Islet of Langerhans (tissue), 1 donor: ENCODE measurements around the gene TSSC4.

Experiments
- FAIRE-seq: peaks from one replicate; lab custom pipeline; 2011; peaks lifted over from hg19 to GRCh38; lab: Jason Lieb, UNC

TSSC4 gene

DNA sequence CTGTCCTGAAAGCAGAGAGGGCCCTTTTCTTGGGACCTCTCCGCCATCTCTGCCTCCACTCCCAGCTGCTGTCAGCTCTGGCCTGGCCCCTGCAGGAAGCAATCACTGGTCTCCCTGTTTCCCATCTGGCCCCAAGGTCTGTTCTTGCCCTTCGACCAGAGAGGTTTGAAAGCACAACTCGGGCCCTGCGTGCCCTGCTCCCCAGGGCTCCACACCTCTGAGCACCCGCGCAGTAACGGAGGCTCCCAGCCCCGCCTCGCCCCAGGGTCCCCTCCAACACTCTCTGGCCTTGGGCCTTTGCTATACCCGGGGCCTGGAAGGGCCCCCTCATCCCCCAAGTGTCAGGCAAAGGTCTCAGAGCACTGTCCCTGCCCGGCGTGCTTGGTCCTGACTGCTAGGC, 31.2 kb upstream of the TSSC4 start:
- FAIRE-seq = no peak

DNA sequence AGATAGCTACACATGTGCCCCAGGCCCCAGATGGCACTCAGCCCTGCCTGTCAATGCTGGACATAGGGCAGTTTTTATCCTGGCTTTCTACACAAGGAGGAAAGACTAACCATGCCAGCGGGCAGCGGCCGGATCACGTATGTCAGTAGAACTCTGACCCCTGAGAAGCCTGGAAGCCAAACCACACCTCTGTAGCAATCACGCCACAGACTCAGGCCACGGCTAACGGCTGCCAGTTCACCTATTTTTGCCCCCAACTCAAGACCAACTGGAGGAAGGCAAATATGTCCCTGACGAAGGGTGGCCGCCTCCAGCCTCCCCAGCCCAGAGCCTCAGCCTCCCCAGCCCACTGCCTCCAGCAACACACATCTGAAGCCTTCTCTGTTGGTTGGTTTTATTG, 30.7 kb upstream of the TSSC4 start:
- no peak for FAIRE-seq

DNA sequence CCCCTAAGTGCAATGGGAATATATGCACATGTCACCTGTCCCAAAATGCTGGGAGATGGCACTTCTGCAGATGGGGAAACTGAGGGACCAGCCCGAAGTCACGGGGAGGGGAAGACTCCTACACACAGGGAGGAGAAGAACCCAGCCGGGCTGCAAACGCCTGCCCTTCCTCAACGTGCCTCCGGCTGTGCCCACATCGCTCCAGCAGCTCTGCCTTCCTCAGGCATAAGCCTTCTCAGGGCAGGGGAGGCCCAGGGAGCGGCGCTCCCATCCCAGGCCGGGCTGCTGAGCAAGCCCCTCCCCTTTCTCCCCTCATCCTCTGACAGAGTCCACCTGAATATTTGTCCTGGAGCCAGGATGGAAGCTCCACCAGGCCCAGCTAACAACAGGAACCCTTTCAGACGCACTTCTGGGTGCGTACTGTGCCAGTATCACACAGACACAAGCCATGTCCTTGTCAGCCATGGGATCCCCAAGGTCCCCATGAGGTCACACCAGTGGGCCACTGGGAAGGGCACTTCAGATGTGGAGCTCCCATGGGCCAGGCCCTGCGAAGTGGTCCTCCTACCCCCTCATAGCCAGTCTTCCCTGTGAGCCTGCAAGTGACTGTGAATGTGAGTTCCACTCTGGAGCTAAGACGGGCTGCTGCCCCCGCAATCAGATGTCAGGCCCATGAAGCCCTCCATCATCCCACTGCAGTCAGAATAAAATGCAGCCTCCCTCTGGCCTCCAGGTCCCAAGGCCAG, 25.9 kb upstream of the TSSC4 start:
- no peak for FAIRE-seq

DNA sequence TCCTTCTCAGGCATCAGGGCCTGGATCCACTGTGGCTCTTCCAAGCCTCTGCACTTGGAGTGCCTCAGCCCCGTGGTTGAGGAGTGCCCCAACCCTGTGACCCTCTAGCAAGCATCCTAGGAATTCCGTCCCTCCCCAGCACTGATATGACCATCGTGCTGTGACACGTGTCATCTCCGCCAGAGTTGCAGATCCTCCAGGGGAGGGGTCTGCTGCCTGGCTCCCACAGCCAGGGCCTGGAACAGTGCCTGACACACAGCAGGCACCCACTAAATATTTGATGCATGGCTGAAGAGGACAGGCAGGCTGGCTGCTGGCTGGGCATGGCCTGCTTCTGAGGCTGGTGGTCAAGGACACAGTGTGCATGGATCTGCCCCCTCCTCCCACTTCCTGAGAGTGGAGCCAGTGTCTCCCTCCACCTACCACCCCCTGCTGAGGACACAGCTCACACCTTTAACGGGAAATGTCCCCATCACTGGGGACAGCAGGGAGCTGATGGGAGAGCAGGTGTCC, 25.2 kb upstream of the TSSC4 start:
- no peak for FAIRE-seq

DNA sequence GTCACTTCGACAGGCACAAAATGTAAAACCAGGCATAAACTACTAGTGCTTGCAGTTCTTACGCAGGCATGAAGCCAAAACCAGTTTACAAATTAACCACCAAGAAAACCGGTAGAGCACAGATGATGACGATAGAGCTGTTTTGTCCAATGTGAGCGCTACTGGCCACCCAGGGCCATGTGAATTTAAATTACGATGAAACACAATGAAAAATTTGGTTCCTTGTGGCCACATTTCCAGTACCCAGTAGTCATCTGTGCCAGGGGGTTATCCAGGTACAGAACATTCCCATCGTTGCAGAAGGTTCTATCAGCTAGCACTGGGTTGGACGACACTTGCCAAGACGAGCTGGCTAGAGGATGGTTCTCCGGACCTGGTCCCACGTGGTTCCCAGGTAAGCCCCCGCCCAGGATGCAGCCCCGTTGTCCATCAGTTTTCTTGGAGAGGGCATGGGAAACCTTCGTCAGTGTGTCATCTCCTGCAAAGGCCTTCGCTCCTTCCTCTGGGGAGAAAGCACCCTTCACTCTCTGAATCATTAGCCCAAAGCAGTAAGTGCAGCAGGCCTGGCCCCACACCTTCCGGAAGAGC, 24.5 kb upstream of the TSSC4 start:
- peak; percentile 86 for FAIRE-seq

DNA sequence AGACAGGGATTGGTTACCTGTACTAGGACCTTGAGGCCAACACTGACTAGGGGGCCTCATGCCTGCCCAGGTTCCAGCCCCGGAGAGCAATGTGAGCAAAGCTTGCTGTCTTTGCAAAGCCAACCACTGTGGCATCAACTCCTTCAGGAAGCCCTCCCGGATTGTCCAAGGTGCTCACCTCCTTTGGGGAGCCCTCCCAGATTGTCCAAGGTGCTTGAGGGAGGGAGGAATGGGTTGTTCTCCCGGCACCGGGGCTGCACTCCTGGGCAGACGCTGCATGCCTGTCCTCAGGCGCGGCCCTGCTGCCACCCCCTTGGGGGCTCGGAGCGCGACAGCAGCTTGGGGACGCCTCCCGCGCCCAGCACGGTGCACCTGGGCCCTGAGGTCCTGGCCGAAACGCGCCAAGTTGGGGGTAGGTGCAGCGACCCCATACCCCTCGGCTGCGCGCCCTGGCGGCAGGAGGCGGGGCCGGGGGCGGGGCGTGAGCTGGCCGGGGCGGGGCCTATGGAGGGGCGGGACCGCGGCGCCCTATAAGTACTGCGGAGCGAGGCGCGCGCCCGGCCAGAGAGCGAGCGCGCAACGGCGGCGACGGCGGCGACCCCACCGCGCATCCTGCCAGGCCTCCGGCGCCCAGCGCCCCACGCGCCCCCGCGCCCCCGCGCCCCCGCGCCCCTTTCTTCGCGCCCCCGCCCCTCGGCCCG, 23.6 kb upstream of the TSSC4 start, which contains the start of gene CD81:
Gene CD81 (plus strand): TSS at position 560 of the 701 bp plus-strand sequence. CDS start 240 bp downstream, outside the sequence.
- no peak for FAIRE-seq

DNA sequence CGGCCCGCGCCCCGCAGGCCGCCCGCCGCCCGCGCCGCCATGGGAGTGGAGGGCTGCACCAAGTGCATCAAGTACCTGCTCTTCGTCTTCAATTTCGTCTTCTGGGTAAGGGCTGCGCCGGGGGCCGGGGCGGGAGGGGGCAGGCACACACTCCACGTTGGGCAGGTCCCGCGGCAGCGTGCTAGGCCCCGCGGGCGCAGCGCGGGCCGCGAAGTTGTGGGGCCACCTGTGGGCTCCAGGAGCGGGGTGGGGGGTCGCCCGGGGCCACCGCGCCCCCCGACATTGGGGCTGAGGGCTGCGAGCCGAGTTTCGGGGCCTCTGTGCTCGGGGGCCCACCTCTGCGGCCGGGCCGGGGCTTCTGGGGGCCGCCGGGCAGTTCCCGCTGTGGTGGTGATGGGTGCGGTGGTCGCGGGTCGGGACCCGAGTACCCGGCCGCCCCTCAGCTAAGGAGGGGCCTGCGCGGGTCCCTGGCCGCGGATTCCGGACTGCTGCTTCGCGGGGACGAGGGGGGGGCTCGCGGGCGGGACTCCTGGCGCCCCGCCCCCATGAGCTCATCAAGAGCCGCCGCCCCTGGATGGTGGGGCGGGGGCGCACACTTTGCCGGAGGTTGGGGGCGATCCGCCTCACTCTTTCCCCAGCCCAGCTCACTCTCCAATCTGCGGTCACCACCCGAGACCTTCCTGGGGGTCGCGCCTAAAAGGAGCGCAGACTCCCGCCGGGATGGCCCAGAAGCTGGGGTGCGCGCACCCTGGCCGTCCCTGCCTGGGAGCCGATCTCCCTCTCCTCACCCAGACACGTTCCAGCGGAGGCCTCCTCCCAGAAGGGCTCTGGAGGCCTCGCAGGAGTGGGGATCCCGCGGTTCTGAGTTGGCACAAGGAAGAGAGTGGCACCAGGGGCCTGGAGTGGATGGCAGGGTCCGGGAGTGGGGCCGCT, 22.8 kb upstream of the TSSC4 start:
- FAIRE-seq = no peak

DNA sequence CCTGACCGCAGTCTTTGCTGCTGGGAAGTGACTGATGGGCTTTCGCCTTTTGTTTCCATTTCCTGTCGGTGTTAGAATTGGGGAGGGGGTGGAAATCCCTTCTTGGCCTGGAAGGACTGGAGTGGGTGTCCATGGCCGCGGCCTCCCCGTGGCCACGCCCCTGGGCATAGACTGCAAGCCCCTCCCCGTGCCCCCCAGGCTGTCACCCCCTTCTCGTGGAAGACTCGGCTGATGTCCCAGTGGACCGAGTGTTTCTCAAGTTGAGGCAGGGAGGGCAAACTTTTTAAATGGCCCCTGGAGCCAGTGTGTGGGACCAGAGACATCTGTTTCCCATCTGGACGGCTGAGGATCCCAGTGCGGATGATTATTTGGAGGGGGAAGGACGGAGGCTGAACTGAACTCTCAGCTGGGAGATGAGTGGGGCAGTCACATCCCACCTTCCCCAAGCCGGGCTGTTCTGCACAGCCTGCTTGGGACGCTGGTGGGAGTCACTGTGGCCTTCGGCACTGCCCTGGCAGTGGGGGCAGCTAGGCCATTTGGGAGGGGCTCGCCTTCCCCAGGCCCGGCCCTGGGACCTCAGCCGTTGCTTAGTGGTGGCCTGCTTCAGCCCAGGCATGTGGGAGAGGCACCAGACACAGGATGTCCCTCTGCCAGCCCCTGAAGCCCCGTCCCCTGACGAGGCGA, 21.9 kb upstream of the TSSC4 start:
- FAIRE-seq = no peak

DNA sequence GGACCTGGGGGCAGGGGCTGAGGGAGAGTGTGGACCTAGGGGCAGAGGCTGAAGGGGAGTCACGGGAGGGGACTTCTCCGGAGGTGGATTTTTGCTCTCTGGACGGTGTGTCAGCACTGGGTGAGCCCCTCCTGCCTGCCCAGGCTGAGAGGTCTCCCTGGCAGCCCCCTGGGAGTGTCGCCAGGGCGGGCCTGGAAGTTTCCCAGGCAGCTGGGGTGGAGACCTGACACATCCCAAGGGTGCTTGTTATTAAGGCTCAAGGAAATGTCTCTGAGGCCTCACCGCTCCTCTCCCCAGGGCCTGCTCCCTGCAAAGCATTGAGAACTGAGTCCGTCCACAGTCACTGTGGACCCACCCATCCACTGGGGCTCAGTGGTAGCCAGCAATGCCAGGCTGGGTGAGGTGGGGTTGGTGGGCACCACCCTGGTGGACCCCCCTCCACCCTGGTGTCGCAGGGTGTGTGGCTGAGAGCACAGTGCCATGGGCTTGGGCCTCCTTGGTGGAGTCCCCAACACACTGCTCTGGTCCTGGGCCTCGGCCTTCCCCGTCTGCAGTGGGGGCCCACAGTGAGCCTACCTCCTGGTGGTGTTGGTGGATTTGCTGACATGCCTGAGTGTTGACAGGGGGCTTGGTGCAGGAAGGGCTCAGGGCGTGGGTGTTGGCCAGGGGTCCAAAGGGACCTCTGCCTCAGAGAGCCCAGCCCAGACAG, 20.9 kb upstream of the TSSC4 start:
- FAIRE-seq = no peak

DNA sequence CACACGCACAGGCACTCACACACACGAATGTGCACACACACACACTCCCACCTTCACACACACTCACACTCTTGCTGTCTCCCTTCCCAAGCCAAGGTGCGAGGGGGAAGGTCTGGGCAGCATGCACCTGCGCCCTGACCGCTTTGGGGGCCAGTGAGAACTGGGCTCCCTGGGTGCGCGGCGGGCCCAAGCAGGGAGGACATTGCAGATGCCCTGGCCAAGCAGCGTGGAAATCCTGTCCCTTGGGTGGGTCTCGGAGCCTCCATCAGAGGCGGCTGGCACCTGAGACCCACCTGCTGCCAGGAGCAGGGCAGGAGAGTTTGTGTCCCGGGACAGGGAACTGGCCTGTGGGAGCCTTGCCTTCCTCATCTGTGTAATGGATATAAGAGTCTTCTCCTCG, 20.2 kb upstream of the TSSC4 start:
- FAIRE-seq = no peak

DNA sequence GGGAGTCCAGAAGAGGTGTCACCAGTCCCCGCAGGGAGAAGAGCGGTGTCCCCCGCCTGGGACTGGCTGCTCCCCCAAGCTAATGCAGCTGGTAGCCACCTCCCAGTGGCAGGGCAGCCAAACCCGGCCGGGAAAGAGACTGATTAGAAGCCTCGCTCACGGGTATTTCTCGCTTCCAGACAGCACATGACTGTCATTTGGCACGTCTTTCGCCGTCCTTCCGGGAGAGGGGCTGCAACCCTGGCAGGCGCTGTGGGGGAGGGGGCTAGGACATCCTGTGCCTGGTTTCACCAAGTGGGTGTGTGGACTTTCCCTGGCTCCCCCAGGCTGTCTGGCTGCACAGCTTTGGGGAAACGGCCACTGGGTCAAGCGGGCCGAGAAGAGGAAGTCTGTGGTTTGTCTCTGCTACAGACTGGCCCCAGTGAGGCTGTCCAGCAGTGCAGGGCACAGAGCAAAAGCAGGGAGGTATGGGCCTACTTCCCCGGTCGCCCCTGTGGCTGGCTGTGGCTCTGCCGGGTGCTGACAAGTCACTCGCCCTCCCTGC, 19.7 kb upstream of the TSSC4 start:
- no peak for FAIRE-seq

DNA sequence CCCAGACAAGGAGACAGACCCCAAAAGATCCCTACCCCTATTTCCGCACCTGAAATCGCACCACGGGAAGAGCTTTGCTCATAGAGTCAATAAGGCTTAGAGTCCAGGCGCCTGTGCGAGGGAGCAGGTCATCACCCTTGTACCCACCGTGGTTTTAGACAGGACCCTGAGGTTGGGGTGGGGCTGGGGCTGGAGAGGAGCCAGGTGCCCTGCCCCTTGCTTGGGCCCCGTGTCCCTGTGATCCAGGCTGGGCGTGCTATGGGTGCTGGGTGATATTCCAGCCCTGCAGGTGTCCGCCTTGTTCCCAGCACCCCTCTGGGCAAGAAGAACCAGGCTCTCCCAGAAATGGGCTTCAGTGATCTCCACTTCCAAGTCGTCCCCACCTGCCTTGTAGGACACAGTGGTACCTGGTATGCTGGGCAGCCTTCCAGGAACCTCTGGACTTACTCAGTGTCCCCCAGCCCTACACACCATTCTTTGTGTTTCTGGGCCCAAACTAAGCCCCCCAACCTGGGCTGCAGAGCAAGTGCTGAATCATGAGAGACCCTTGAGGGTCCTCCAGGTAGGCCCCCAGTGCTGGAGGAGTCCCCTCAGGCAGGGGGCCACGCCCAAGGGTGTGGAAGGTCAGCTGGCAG, 18.9 kb upstream of the TSSC4 start:
- FAIRE-seq = no peak

DNA sequence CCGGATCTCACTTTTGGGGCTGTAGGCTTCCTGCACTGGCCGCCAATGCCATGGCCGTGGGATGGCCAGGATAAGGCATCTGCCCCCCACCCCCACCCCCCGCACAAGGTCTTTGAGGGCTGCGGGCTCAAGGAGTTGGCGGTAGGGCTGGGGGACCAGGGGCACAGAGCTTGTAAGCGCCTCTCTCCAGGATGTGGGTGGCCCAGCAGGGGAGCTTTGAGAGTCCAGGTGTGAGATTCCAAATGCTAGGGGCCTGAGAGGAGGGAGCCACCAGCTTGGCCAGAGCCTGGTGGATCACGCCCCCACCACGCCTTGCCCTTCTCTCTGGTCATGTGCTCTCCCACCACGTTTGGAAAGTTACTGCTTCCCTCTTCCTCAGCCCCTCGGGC, 18.4 kb upstream of the TSSC4 start:
- no peak for FAIRE-seq

DNA sequence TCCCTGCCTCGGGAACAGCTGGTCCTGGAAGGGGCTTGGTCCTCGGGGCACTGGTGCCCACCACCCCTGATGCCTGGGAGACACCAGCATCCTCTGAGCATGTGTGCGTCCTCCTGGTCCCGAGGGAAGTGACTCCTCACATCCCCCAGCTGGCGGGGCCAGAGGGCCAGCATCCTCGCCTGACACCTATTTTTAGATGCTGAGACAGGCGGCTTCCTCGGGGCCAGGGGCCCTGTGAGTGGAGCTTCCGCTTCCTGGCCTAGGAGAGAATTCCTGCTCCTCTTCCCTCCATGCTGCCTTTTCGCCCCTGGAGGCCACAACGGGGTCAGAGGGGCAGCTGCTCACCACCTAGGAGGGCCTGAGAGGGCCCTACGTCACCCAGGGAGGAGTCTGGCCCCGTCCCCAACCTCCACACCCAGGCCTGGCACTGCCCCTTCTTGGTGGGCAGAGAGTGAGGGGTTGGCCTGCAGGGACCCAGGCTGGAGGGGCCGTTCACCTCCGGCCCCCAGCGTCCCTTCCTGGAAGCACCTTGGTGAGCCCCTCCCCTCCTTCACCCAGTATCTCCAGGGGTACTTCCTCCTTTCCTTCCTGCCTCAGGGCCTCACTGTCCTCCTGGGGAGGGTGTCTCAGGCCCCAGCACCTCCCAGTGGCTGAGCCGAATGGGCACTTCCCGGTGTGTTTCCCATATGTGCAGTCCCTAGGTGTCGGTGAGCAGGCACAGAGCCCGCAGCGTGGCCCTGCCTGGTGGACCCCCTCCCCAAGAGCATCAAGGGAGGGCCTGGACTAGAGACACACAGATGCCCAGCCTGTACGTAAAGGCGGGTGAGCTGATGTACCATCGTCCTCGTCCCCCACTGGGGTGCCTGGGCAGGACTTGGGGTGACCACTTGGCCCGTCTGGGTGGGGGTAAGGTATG, 17.4 kb upstream of the TSSC4 start:
- FAIRE-seq = no peak

DNA sequence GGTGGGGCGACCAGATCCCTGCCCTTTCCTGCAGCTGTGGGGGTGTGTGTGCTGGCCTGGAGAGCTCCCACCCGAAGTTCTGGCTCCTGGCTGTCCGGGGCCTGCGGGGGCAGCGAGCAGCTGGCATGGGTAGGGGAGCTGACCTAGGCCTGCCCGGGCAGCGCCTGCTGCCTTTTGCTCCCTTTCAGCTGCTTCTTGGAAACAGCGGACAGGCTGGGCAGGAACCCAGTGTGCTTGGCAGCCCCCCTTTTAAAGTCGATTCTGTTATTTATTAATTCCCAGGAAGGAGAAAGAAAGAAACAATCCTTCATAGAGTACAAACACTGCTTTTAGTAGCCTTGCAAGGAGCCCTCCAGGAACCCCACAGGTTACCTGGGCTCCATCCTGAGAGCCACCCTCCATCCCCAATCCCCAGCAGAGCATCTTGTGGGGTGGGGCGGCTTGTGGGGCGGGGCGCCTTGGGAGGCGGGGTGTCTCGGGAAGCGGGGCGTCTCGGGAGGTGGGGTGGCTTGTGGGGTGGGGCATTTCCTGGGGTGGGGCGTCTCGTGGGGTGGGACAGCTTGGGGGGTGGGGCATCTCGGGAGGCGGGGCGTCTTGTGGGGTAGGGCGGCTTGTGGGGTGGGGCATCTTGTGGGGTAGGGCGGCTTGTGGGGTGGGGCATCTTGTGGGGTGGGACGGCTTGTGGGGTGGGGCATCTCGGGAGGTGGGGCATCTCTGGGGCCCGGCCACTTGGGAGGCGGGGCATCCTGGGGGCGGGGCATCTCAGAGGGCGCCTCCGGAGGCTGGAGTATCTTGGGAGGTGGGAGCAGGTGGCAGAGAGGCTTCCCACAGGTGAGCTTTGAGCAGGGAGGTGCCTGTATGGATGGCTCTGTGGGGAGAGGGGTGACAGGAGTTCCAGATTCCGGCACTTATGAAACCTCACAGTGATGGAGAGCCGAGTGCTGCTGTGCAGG, 16.4 kb upstream of the TSSC4 start:
- peak; percentile 55 for FAIRE-seq

DNA sequence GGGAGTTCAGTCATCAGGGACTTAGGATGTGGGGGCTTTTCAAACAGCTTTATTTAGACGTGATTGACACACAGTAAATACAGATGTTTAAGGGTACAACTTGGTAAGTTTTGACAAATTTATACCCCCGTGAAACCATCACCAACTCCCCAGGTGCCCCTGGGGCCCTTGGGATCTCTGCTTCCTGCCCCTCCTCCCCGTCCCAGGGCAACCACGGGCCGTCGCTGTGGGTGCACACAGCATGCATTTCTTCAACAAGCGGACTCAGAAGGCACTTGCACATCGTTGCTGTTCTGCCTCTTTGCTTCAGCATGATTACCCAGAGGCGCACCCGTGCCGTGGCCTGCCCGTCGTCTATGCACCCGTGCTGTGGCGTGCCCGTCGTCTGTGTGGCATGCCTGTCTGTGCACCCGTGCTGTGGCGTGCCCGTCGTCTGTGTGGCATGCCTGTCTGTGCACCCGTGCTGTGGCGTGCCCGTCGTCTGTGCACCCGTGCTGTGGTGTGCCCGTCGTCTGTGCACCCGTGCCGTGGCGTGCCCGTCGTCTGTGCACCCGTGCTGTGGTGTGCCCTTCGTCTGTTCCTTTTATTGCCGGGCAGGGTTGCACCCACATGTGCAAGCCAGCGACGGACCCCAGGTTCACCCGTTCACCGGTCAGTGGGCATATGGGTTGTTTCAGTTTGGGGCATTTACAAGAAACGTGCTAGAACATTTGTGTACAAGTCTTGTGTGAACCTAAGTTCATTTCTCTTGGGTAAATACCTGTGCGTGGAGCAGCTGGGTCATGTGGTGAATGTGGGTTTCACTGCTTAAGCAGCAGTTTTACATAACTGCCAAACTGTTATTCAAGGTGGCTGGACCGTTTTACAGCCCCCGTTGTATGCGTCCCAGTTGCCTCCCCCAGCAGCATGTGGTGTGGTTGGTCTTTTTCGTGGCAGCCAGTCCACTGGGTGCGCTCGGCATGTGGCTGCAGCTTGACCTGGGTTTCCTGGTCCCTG, 15.1 kb upstream of the TSSC4 start:
- no peak for FAIRE-seq

DNA sequence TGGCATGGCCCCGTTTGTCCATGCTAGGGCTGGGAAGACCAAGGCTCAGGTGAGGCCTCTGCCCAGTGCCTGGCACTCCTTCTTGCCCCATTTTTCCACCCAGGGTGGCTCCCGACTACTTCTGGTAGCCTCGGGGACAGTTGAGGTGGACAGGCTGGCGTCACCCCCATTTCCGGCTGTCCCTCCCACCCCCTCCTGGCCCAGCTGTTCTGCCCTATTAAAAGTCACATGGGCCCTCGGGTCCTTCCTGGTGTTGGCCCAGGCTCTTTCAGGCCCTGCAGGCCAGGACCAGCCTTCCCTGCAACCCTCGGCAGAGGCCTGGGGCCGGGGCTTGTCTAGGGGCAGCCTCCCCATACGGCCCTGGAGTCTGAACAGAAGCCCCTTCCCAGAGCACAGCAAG, 14.0 kb upstream of the TSSC4 start:
- no peak for FAIRE-seq
